CD4-positive, alpha-beta T cell (primary cell): ENCODE measurements around the gene CSTB. TPM values are rescaled to one million over a fixed set of nuclear protein-coding genes. Genes with fewer than 3 reads are reported as not detected.

Source experiments
- ATAC-seq: fragments of 200-7000 bp; cut with Tn5 transposase; one replicate; pipeline ENCODE4 v1.10.0; 2022; ENCODE audit warnings: mild to moderate bottlenecking; ENCODE audit not compliant: poor library complexity
- CTCF ChIA-PET: fragments of 350-600 bp; sonication (Branson Sonifier 250); formaldehyde crosslinking; loops from one replicate; lab custom pipeline; 2021; ENCODE audit warnings: antibody characterized with exemption, inconsistent platforms; lab: Charles Lee
- POLR2A ChIA-PET: fragments of 350-600 bp; sonication (Branson Sonifier 250); formaldehyde crosslinking; loops from one replicate; lab custom pipeline; 2021; ENCODE audit warnings: antibody characterized with exemption, inconsistent platforms; lab: Charles Lee
- DNase-seq, 14 experiments: peaks; one replicate each; pipeline ENCODE4 v3.0.0-alpha.2; 2013 to 2020; ENCODE audit warnings: mixed read lengths in 2 of 14
- H3K27ac ChIP-seq, 2 donors: one replicate each; pipeline versions ENCODE4 v1.5.1 to v1.7.0; 2013; ENCODE audit warnings: low read length in 2 of 2, low read depth in 1 of 2, mild to moderate bottlenecking in 1 of 2
- H3K27me3 ChIP-seq, 2 experiments: 1 replicate in 1 of 2; 2 replicates in 1 of 2; pipeline versions ENCODE4 v1.6.1 to v1.7.0; 2013; ENCODE audit warnings: low read length in 2 of 2, control low read depth in 1 of 2, mild to moderate bottlenecking in 1 of 2, moderate library complexity in 1 of 2; ENCODE audit not compliant: insufficient read depth in 2 of 2, control insufficient read depth in 1 of 2
- H3K36me3 ChIP-seq: one replicate; pipeline ENCODE4 v1.6.1; 2013; ENCODE audit warnings: low read length, control low read depth; ENCODE audit not compliant: insufficient read depth
- H3K4me1 ChIP-seq: one replicate; pipeline ENCODE4 v1.6.1; 2013; ENCODE audit warnings: low read length, control low read depth; ENCODE audit not compliant: insufficient read depth
- H3K4me3 ChIP-seq: one replicate; pipeline ENCODE4 v1.5.1; 2013; ENCODE audit warnings: mild to moderate bottlenecking, low read length, moderate library complexity
- H3K9me3 ChIP-seq, 2 experiments: 1 replicate in 1 of 2; 2 replicates in 1 of 2; pipeline versions ENCODE4 v1.6.1 to v1.7.0; 2013; ENCODE audit warnings: low read length in 2 of 2, mild to moderate bottlenecking in 2 of 2, control low read depth in 1 of 2, moderate library complexity in 1 of 2; ENCODE audit not compliant: control insufficient read depth in 1 of 2, insufficient read depth in 1 of 2
- H3K27ac Mint-ChIP-seq: one replicate; pipeline ENCODE4 v1.8.0; 2020; ENCODE audit warnings: mixed read lengths
- H3K27me3 Mint-ChIP-seq: one replicate; pipeline ENCODE4 v1.8.0; 2021; ENCODE audit warnings: mixed read lengths
- H3K36me3 Mint-ChIP-seq: one replicate; pipeline ENCODE4 v1.8.0; 2021; ENCODE audit warnings: low read depth, mixed read lengths
- H3K4me1 Mint-ChIP-seq: one replicate; pipeline ENCODE4 v1.8.0; 2021; ENCODE audit warnings: low read depth, mixed read lengths
- H3K4me3 Mint-ChIP-seq: one replicate; pipeline ENCODE4 v1.8.0; 2020; ENCODE audit warnings: mild to moderate bottlenecking, mixed read lengths
- H3K9me3 Mint-ChIP-seq: one replicate; pipeline ENCODE4 v1.8.0; 2020; ENCODE audit warnings: mixed read lengths
- CTCF ChIP-seq: fragments of 200-600 bp; IDR thresholded peaks from one replicate; pipeline ENCODE4 v1.8.0; 2022; ENCODE audit warnings: antibody characterized with exemption, mild to moderate bottlenecking
- intact Hi-C, 2 experiments: fragments of 100-400 bp; cut with DNase I in 1 of 2; cut with micrococcal nuclease in 1 of 2; formaldehyde crosslinking; loops; one replicate each; pipeline versions ENCODE4 v1.15.1 to v1.9.0; 2023 to 2025; cut with DNase I, micrococcal nuclease
- total RNA-seq, 174 experiments: library from RNA in 2 of 174; stranded (reverse) in 2 of 174; gene quantifications; one replicate each; pipeline ENCODE4 v1.2.3 and lab custom pipeline; 2021 to 2026

CSTB gene
- total RNA-seq, 2 experiments from 2014 or later = 13.4 to 14.5 TPM

- Mint-ChIP-seq H3K4me1 (peaks cover 8% of the 10 kb centered on the region), H3K27me3 (no peaks in the 10 kb centered on the region), H3K36me3 (peaks cover 6% of the 10 kb centered on the region), H3K4me3 (no peak overlapping the region), H3K27ac (no peak overlapping the region), H3K9me3 (no peaks in the 10 kb centered on the region)
- Histone ChIP-seq H3K9me3 (peaks cover 3 to 16% of the 10 kb centered on the region in 2 experiments), H3K27me3 (no peaks in the 10 kb centered on the region), H3K4me1 (peaks cover 21% of the 10 kb centered on the region), H3K4me3 (no peak overlapping the region), H3K36me3 (no peaks in the 10 kb centered on the region), H3K27ac (no peak overlapping the region)
- CTCF ChIA-PET = no interaction called here
- intact Hi-C loops = loop anchor here in 1 of 2 experiments (5.0 kb wide), 1 partner anchor 46 kb away; no protein-coding TSS in a partner anchor
- ATAC-seq (no peak), DNase-seq (no peak)
- TF ChIP-seq CTCF = no peak
- POLR2A ChIA-PET = no interaction called here
Measured at GRCh38 chr21:43815991-43816390, 39.9 kb upstream of the CSTB start.

GRCh38 chr21:43815107-43815613 is 39.1 kb upstream of the CSTB start:
- H3K36me3 Mint-ChIP-seq = peaks cover 6% of the 10 kb centered on the region
- peaks cover 13% of the 10 kb centered on the region for H3K4me1 Mint-ChIP-seq
- H3K27me3 Mint-ChIP-seq = no peaks in the 10 kb centered on the region
- no peak overlapping the region for H3K27ac Mint-ChIP-seq
- no peaks in the 10 kb centered on the region for H3K27me3 ChIP-seq
- H3K4me3 Mint-ChIP-seq = no peak overlapping the region
- ATAC-seq (no peak), DNase-seq (peak in 1 of 14 experiments; percentile 69)
- intact Hi-C loops = loop anchor here in 1 of 2 experiments (5.0 kb wide), 1 partner anchor 47 kb away; no protein-coding TSS in a partner anchor
- H3K9me3 Mint-ChIP-seq = no peaks in the 10 kb centered on the region
- POLR2A ChIA-PET = no interaction called here
- H3K9me3 ChIP-seq = peaks cover 3 to 16% of the 10 kb centered on the region in 2 experiments
- no peak overlapping the region for H3K27ac ChIP-seq
- peaks cover 29% of the 10 kb centered on the region for H3K4me1 ChIP-seq
- H3K4me3 ChIP-seq = no peak overlapping the region
- no peak for TF ChIP-seq CTCF
- no peaks in the 10 kb centered on the region for H3K36me3 ChIP-seq
- CTCF ChIA-PET = no interaction called here

- ChIA-PET CTCF (no interaction called here), POLR2A (no interaction called here)
- H3K27ac Mint-ChIP-seq = no peak overlapping the region
- Histone ChIP-seq H3K27me3 (no peaks in the 10 kb centered on the region), H3K9me3 (peaks cover 3 to 16% of the 10 kb centered on the region in 2 experiments), H3K4me3 (no peak overlapping the region), H3K27ac (no peak overlapping the region), H3K4me1 (peaks cover 31% of the 10 kb centered on the region), H3K36me3 (no peaks in the 10 kb centered on the region)
- no peak overlapping the region for H3K4me3 Mint-ChIP-seq
- H3K27me3 Mint-ChIP-seq = no peaks in the 10 kb centered on the region
- DNase-seq = no peak
- intact Hi-C loops = loop anchor here in 1 of 2 experiments (5.0 kb wide), 2 partner anchors 48 to 668 kb away; no protein-coding TSS in a partner anchor
- peaks cover 6% of the 10 kb centered on the region for H3K36me3 Mint-ChIP-seq
- H3K9me3 Mint-ChIP-seq = no peaks in the 10 kb centered on the region
- TF ChIP-seq CTCF = no peak
- peaks cover 13% of the 10 kb centered on the region for H3K4me1 Mint-ChIP-seq
- ATAC-seq = no peak
Measured at GRCh38 chr21:43814215-43815106, 38.4 kb upstream of the CSTB start.
